Right atrium auricular region (tissue), 2 donors: ENCODE results near the gene SNX27. TPM values are rescaled to one million over a fixed set of nuclear protein-coding genes. Genes with fewer than 3 reads are reported as not detected.

Experiments used
- DNase-seq: peaks from one replicate; pipeline ENCODE4 v3.0.0-alpha.2; 2019; ENCODE audit warnings: low spot score
- H3K27ac ChIP-seq, 2 donors: fragments of 200-600 bp; sonication (generic); 1 replicate in 1 of 2; 2 replicates in 1 of 2; pipeline ENCODE4 v1.5.1; 2016 to 2019
- H3K27me3 ChIP-seq, 2 donors: fragments of 200-600 bp; sonication (generic); one replicate each; pipeline versions ENCODE4 v1.5.1 to v1.6.0; 2017 to 2019
- H3K36me3 ChIP-seq: fragments of 200-600 bp; sonication (generic); one replicate; pipeline ENCODE4 v1.5.1; 2016
- H3K4me1 ChIP-seq, 2 donors: fragments of 200-600 bp; sonication (generic); one replicate each; pipeline versions ENCODE4 v1.5.1 to v1.6.0; 2017 to 2019
- H3K4me3 ChIP-seq, 2 donors: fragments of 200-600 bp; sonication (generic); 1 replicate in 1 of 2; 2 replicates in 1 of 2; pipeline ENCODE4 v1.5.1; 2017 to 2019; ENCODE audit warnings: mild to moderate bottlenecking in 1 of 2, moderate library complexity in 1 of 2
- H3K9me3 ChIP-seq, 2 donors: fragments of 200-600 bp; sonication (generic); one replicate each; pipeline ENCODE4 v1.5.1; 2019
- CTCF ChIP-seq, 2 donors: fragments of 200-600 bp; sonication (generic); IDR thresholded peaks; one replicate each; pipeline ENCODE4 v1.5.1; 2019; ENCODE audit warnings: antibody characterized with exemption in 2 of 2
- total RNA-seq, 2 donors: library from RNA; depleted of rRNA; stranded (reverse); fragments of >200 nt; gene quantifications; one replicate each; pipeline ENCODE4 v1.1.0, GENCODE V29; 2016

The SNX27 gene
- total RNA-seq, 2 donors from 2014 or later: 25.2 to 25.8 TPM

- Histone ChIP-seq H3K27me3 (no peaks in the 10 kb centered on the region), H3K27ac (no peak overlapping the region), H3K9me3 (no peaks in the 10 kb centered on the region), H3K36me3 (peaks cover 14% of the 10 kb centered on the region), H3K4me1 (no peaks in the 10 kb centered on the region), H3K4me3 (no peak overlapping the region)
- no peak for TF ChIP-seq CTCF (IDR thresholded peaks at IDR 0.05)
- no peak for DNase-seq
These were observed 30.4 kb upstream of the SNX27 start for GRCh38 chr1:151581451-151581850.

- H3K4me3 ChIP-seq: no peak overlapping the region
- TF ChIP-seq CTCF (IDR thresholded peaks at IDR 0.05): no peak
- H3K27ac ChIP-seq: no peak overlapping the region
- no peaks in the 10 kb centered on the region for H3K9me3 ChIP-seq
- no peaks in the 10 kb centered on the region for H3K4me1 ChIP-seq
- no peaks in the 10 kb centered on the region for H3K27me3 ChIP-seq
- peaks cover 14% of the 10 kb centered on the region for H3K36me3 ChIP-seq
- no peak for DNase-seq
These were observed 29.9 kb upstream of the SNX27 start for GRCh38 chr1:151581921-151582320.

- DNase-seq: no peak
- no peaks in the 10 kb centered on the region for H3K27me3 ChIP-seq
- TF ChIP-seq CTCF (IDR thresholded peaks at IDR 0.05): no peak
- H3K27ac ChIP-seq: no peak overlapping the region
- no peak overlapping the region for H3K4me3 ChIP-seq
- peaks cover 10% of the 10 kb centered on the region for H3K36me3 ChIP-seq
- no peaks in the 10 kb centered on the region for H3K4me1 ChIP-seq
- no peaks in the 10 kb centered on the region for H3K9me3 ChIP-seq
These were observed 28.1 kb upstream of the SNX27 start for GRCh38 chr1:151583796-151584195.

- no peak for DNase-seq
- no peaks in the 10 kb centered on the region for H3K27me3 ChIP-seq
- no peak for TF ChIP-seq CTCF (IDR thresholded peaks at IDR 0.05)
- peaks cover 6% of the 10 kb centered on the region for H3K36me3 ChIP-seq
- no peak overlapping the region for H3K27ac ChIP-seq
- no peak overlapping the region for H3K4me3 ChIP-seq
- H3K9me3 ChIP-seq: no peaks in the 10 kb centered on the region
- H3K4me1 ChIP-seq: no peaks in the 10 kb centered on the region
These were observed 27.6 kb upstream of the SNX27 start for GRCh38 chr1:151584278-151584677.

GRCh38 chr1:151584780-151585179 is 27.1 kb upstream of the SNX27 start:
- Histone ChIP-seq H3K36me3 (peaks cover under 1% of the 10 kb centered on the region), H3K9me3 (no peaks in the 10 kb centered on the region), H3K4me1 (no peaks in the 10 kb centered on the region), H3K4me3 (no peak overlapping the region), H3K27me3 (no peaks in the 10 kb centered on the region), H3K27ac (no peak overlapping the region)
- no peak for DNase-seq
- TF ChIP-seq CTCF (IDR thresholded peaks at IDR 0.05): no peak

GRCh38 chr1:151585622-151586021 is 26.2 kb upstream of the SNX27 start:
- H3K27me3 ChIP-seq: no peaks in the 10 kb centered on the region
- H3K4me1 ChIP-seq: no peaks in the 10 kb centered on the region
- no peaks in the 10 kb centered on the region for H3K36me3 ChIP-seq
- H3K4me3 ChIP-seq: no peak overlapping the region
- H3K27ac ChIP-seq: no peak overlapping the region
- DNase-seq: no peak
- TF ChIP-seq CTCF (IDR thresholded peaks at IDR 0.05): no peak
- no peaks in the 10 kb centered on the region for H3K9me3 ChIP-seq
